K562 (cell line): Measurements from ENCODE around the gene SIMC1. TPM values are rescaled to one million over a fixed set of nuclear protein-coding genes. Genes with fewer than 3 reads are reported as not detected.
A peak's percentile ranks its signal among the peaks of the same experiment; 100 is the strongest.
"Not testable (repeated sequence)": the region's sequence is repeated elsewhere in the genome, so short reads cannot be mapped to it uniquely, and the experiment has no call there.

Experiments used
- CBFA2T3 ChIP-seq: fragments of 450-650 bp; IDR thresholded peaks from 2 replicates; pipeline ENCODE4 v1.6.1; 2017
- CEBPB ChIP-seq: fragments of 450-650 bp; IDR thresholded peaks from 2 replicates; pipeline ENCODE4 v1.6.1; 2016; ENCODE audit warnings: missing genetic modification characterization, missing compliant biosample characterization
- CREB1 ChIP-seq, 2 experiments: sonication (generic) in 1 of 2; formaldehyde crosslinking in 1 of 2; IDR thresholded peaks; 2 replicates each; pipeline versions ENCODE4 v1.6.1 to v1.8.0; 2012 to 2022; ENCODE audit warnings: inconsistent platforms in 1 of 2, mild to moderate bottlenecking in 1 of 2, missing genetic modification reagents in 1 of 2, moderate library complexity in 1 of 2
- EGR1 ChIP-seq: fragments of 450-650 bp; conservative IDR thresholded peaks from 2 replicates; pipeline ENCODE4 v1.6.1; 2017; ENCODE audit warnings: mild to moderate bottlenecking
- EP300 ChIP-seq: IDR thresholded peaks from 2 replicates; pipeline ENCODE4 v1.6.1; 2012; ENCODE audit warnings: low read length, improper control_type of control experiment
- FOXM1 ChIP-seq, 2 experiments: fragments of 450-650 bp in 1 of 2; sonication (generic) in 1 of 2; formaldehyde crosslinking in 1 of 2; IDR thresholded peaks; 2 replicates each; pipeline versions ENCODE4 v1.6.1 to v1.9.0; 2017 to 2022; ENCODE audit warnings: low read depth in 2 of 2, mild to moderate bottlenecking in 2 of 2, missing genetic modification reagents in 1 of 2, moderate library complexity in 1 of 2
- GATAD2B ChIP-seq: fragments of 450-650 bp; IDR thresholded peaks from 2 replicates; pipeline ENCODE4 v1.6.1; 2017; ENCODE audit warnings: mild to moderate bottlenecking, borderline replicate concordance
- JUND ChIP-seq, 2 experiments: IDR thresholded peaks; 2 replicates in 1 of 2; 3 replicates in 1 of 2; pipeline ENCODE4 v1.6.1; 2011; ENCODE audit warnings: borderline replicate concordance in 2 of 2, low read depth in 2 of 2, low read length in 2 of 2, improper control_type of control experiment in 1 of 2, missing biosample characterization in 1 of 2, missing genetic modification characterization in 1 of 2, missing genetic modification reagents in 1 of 2
- KLF1 ChIP-seq: fragments of 450-650 bp; IDR thresholded peaks from 2 replicates; pipeline ENCODE4 v1.6.1; 2016; ENCODE audit warnings: missing genetic modification characterization, missing compliant biosample characterization
- LEF1 ChIP-seq: fragments of 450-650 bp; IDR thresholded peaks from 2 replicates; pipeline ENCODE4 v1.6.1; 2016; ENCODE audit warnings: mild to moderate bottlenecking
- NCOA1 ChIP-seq: fragments of 450-650 bp; IDR thresholded peaks from 2 replicates; pipeline ENCODE4 v1.6.1; 2016; ENCODE audit warnings: low read depth
- NCOA2 ChIP-seq, 2 experiments: fragments of 450-650 bp; IDR thresholded peaks; 2 replicates each; pipeline ENCODE4 v1.6.1; 2018; ENCODE audit warnings: mild to moderate bottlenecking in 2 of 2, moderate library complexity in 1 of 2; ENCODE audit not compliant: partially characterized antibody in 2 of 2
- NCOR1 ChIP-seq: fragments of 450-650 bp; IDR thresholded peaks from 2 replicates; pipeline ENCODE4 v1.6.1; 2016; ENCODE audit warnings: mild to moderate bottlenecking, moderate library complexity
- PHB2 ChIP-seq: fragments of 450-650 bp; IDR thresholded peaks from 2 replicates; pipeline ENCODE4 v1.6.1; 2017; ENCODE audit warnings: low read depth
- RCOR1 ChIP-seq, 2 experiments: IDR thresholded peaks; 2 replicates each; pipeline ENCODE4 v1.6.1; 2012; ENCODE audit warnings: low read depth in 2 of 2, low read length in 2 of 2, borderline replicate concordance in 1 of 2, improper control_type of control experiment in 1 of 2
- SMAD4 ChIP-seq: fragments of 250-450 bp; sonication (Bioruptor Pico); conservative IDR thresholded peaks from 2 replicates; pipeline ENCODE4 v1.8.0; 2021; ENCODE audit warnings: inconsistent platforms, mild to moderate bottlenecking, moderate library complexity
- SMARCC2 ChIP-seq: fragments of 450-650 bp; IDR thresholded peaks from 2 replicates; pipeline ENCODE4 v1.6.1; 2017; ENCODE audit warnings: antibody characterized with exemption, moderate library complexity, mild to moderate bottlenecking, low read depth
- STAT5A ChIP-seq: IDR thresholded peaks from 2 replicates; pipeline ENCODE4 v1.6.1; 2012; ENCODE audit warnings: low read length, inconsistent platforms, borderline replicate concordance
- TRIM24 ChIP-seq, 2 experiments: fragments of 450-650 bp; IDR thresholded peaks; 2 replicates each; pipeline ENCODE4 v1.6.1; 2016
- ZNF766 ChIP-seq: fragments of 200-800 bp; sonication (Bioruptor generic); conservative IDR thresholded peaks from 2 replicates; pipeline ENCODE4 v1.6.1; 2016; ENCODE audit warnings: missing genetic modification characterization, missing compliant biosample characterization
- polyA plus RNA-seq, 8 experiments: library from polyadenylated mRNA; depleted of rRNA in 4 of 8; stranded (reverse) in 5 of 8; unstranded in 3 of 8; fragments of >200 nt; fragmentation: Nextera tagmentation in 2 of 8; fragmentation: Illumina TruSeq in 1 of 8; extraction: Ambion mirVana in 2 of 8; extraction: Trizol in 1 of 8; gene quantifications; 2 replicates each; pipeline versions ENCODE4 v1.2.1 to v1.2.3, GENCODE V29; 2011 to 2014; ENCODE audit warnings: inconsistent platforms in 1 of 8, missing spikeins in 1 of 8
- total RNA-seq, 7 experiments: library from RNA; depleted of rRNA in 6 of 7; stranded (reverse); fragments of >200 nt in 6 of 7; fragmentation: Illumina TruSeq in 2 of 7; extraction: Trizol in 2 of 7; gene quantifications; 2 replicates each; pipeline versions ENCODE4 v1.2.1 to v1.2.3, GENCODE V29; 2011 to 2021; ENCODE audit warnings: low replicate concordance in 1 of 7
- TF ChIP-seq, protein P1 (sequence below): sonication (generic); formaldehyde crosslinking; IDR thresholded peaks from 2 replicates; pipeline ENCODE4 v1.9.0; 2022; ENCODE audit warnings: mild to moderate bottlenecking, missing genetic modification reagents
- TF ChIP-seq, protein P2 (sequence below), 2 experiments: fragments of 150-350 bp in 1 of 2; IDR thresholded peaks; 2 replicates each; pipeline ENCODE4 v1.6.1; 2012 to 2016; ENCODE audit warnings: low read depth in 2 of 2, low read length in 2 of 2, mild to moderate bottlenecking in 1 of 2, moderate library complexity in 1 of 2
- TF ChIP-seq, protein P3 (sequence below): sonication (generic); IDR thresholded peaks from 2 replicates; pipeline ENCODE4 v1.6.1; 2016

The SIMC1 gene
- total and polyA plus RNA-seq, 9 of the 15 experiments (the other 6 are each of a cell fraction or from before 2014, with no cell fraction given): 7.2 to 36.3 (median 14.7) TPM

DNA sequence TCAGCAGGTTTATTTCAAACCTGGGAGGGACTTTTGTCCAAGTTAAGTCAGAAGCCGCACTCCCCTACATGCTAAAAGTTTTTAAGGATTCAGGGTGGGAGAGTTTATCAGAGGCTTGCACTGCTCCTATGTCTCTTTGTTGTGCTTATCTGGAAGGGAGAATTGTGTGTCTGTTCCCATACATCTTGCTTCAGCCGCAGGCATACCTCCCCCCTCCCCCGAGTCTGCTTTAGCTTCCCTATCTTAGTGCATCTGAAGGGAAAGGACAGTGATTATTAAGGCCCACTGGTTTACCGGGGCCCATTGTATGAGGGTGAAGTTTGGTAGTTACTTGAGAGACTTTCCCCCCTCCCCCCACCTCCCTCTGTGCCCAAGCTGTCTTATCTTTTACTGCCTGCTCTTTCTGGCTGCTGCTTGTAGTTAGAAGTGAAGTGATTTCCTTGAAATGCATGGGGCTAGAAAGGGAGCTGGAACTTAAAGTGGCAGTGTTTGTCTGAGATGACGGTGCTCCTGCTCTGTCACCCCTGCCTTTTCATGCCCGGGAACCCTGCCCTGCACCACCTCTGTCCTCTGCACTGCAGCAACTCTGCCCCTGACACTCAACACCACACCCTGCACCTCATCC, 40.9 kb upstream of the SIMC1 start (continued):
- TF ChIP-seq, protein P1, sequence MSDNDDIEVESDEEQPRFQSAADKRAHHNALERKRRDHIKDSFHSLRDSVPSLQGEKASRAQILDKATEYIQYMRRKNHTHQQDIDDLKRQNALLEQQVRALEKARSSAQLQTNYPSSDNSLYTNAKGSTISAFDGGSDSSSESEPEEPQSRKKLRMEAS (CRISPR knock-in tag): peak; percentile 38; the same call in 1 of the 2 replicates
- 0 out of 2 replicates have a peak, but pooled peaks have one; percentile 38 for TF ChIP-seq KLF1 (tag)
- TF ChIP-seq NCOA1: peak; percentile 77; the same call in 1 of the 2 replicates
- peak; percentile 51 for TF ChIP-seq EGR1
- peak; percentile 11; the same call in 1 of the 2 replicates for TF ChIP-seq CREB1 (IDR thresholded peaks at IDR 0.05)
- TF ChIP-seq CREB1 (CRISPR knock-in tag; IDR thresholded peaks at IDR 0.05); JUND (tag; IDR thresholded peaks at IDR 0.05; ENCODE audit: borderline replicate concordance, low read depth, low read length); FOXM1 (CRISPR knock-in tag; IDR thresholded peaks at IDR 0.05; ENCODE audit: low read depth): not testable (repeated sequence)
- peak; percentile 97 for TF ChIP-seq CBFA2T3
- peak; percentile 74 for TF ChIP-seq STAT5A
- TF ChIP-seq SMAD4 (CRISPR knock-in tag): peak; percentile 98
- TF ChIP-seq GATAD2B: 0 out of 2 replicates have a peak, but pooled peaks have one; percentile 50
- TF ChIP-seq, protein P2, sequence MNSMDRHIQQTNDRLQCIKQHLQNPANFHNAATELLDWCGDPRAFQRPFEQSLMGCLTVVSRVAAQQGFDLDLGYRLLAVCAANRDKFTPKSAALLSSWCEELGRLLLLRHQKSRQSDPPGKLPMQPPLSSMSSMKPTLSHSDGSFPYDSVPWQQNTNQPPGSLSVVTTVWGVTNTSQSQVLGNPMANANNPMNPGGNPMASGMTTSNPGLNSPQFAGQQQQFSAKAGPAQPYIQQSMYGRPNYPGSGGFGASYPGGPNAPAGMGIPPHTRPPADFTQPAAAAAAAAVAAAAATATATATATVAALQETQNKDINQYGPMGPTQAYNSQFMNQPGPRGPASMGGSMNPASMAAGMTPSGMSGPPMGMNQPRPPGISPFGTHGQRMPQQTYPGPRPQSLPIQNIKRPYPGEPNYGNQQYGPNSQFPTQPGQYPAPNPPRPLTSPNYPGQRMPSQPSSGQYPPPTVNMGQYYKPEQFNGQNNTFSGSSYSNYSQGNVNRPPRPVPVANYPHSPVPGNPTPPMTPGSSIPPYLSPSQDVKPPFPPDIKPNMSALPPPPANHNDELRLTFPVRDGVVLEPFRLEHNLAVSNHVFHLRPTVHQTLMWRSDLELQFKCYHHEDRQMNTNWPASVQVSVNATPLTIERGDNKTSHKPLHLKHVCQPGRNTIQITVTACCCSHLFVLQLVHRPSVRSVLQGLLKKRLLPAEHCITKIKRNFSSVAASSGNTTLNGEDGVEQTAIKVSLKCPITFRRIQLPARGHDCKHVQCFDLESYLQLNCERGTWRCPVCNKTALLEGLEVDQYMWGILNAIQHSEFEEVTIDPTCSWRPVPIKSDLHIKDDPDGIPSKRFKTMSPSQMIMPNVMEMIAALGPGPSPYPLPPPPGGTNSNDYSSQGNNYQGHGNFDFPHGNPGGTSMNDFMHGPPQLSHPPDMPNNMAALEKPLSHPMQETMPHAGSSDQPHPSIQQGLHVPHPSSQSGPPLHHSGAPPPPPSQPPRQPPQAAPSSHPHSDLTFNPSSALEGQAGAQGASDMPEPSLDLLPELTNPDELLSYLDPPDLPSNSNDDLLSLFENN (IDR thresholded peaks at IDR 0.05; ENCODE audit: low read depth in 2 of 2, low read length in 2 of 2): peak in 1 of 2 experiments; percentile 45; a peak in 1 of 4 replicates
- TF ChIP-seq RCOR1 (IDR thresholded peaks at IDR 0.05; ENCODE audit: borderline replicate concordance in 1 of 2, low read depth in 2 of 2, low read length in 2 of 2): peak; percentile 94 to 96
- peak; percentile 73; the same call in 1 of the 2 replicates for TF ChIP-seq EP300
- TF ChIP-seq, protein P3, sequence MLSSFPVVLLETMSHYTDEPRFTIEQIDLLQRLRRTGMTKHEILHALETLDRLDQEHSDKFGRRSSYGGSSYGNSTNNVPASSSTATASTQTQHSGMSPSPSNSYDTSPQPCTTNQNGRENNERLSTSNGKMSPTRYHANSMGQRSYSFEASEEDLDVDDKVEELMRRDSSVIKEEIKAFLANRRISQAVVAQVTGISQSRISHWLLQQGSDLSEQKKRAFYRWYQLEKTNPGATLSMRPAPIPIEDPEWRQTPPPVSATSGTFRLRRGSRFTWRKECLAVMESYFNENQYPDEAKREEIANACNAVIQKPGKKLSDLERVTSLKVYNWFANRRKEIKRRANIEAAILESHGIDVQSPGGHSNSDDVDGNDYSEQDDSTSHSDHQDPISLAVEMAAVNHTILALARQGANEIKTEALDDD: peak; percentile 80
- peak; percentile 97 for TF ChIP-seq NCOR1
- TF ChIP-seq ZNF766 (CRISPR knock-in tag): peak; percentile 38; the same call in 1 of the 2 replicates
- TF ChIP-seq NCOA2 (IDR thresholded peaks at IDR 0.05; ENCODE audit: partially characterized antibody in 2 of 2): peak in 1 of 2 experiments; percentile 60
- TF ChIP-seq JUND (IDR thresholded peaks at IDR 0.05; ENCODE audit: borderline replicate concordance, low read depth, low read length): 0 out of 2 replicates have a peak, but pooled peaks have one; percentile 20
- TF ChIP-seq FOXM1 (IDR thresholded peaks at IDR 0.05; ENCODE audit: low read depth): peak; percentile 80
- peak; percentile 26; the same call in 1 of the 2 replicates for TF ChIP-seq PHB2
- peak; percentile 80 to 89 for TF ChIP-seq TRIM24 (IDR thresholded peaks at IDR 0.05)
- 0 out of 2 replicates have a peak, but pooled peaks have one; percentile 13 for TF ChIP-seq CEBPB
- peak; percentile 93 for TF ChIP-seq LEF1
- peak; percentile 62; the same call in 1 of the 2 replicates for TF ChIP-seq SMARCC2
